ENCODE data around the gene LMF1. TPM values are rescaled to one million over a fixed set of nuclear protein-coding genes. Genes with fewer than 3 reads are reported as not detected.

Gene LMF1
- total and polyA plus RNA-seq, 2 of the 13 experiments (the other 11 are each of a cell fraction or from before 2014, with no cell fraction given) = 6.8 to 8.5 TPM

- Histone ChIP-seq H3K27ac (ENCODE audit: extremely low read length, insufficient read depth, low read length) (no peak overlapping the region), H3K27me3 (ENCODE audit: control insufficient read depth in 1 of 2, insufficient read depth in 2 of 2, low read length in 2 of 2) (no peaks in the 10 kb centered on the region), H3K79me2 (ENCODE audit: insufficient read depth, low read length) (no peaks in the 10 kb centered on the region), H3K9ac (ENCODE audit: insufficient read depth, low read depth, low read length) (no peak overlapping the region), H4K20me1 (ENCODE audit: insufficient read depth, low read length) (peaks cover 4% of the 10 kb centered on the region; the same call in 1 of the 2 replicates), H3K9me3 (ENCODE audit: low read length) (peaks cover 9% of the 10 kb centered on the region), H3K36me3 (replicated peaks in 1 of 2; ENCODE audit: control insufficient read depth in 1 of 2, insufficient read depth in 2 of 2, low read length in 2 of 2) (no peaks in the 10 kb centered on the region), H3K4me3 (replicated peaks in 1 of 3; ENCODE audit: insufficient read depth in 1 of 3, low read depth in 2 of 3, low read length in 3 of 3) (no peak overlapping the region), H3K4me1 (ENCODE audit: insufficient read depth, low read length) (peaks cover 33% of the 10 kb centered on the region), H2AFZ (ENCODE audit: low read length) (no peak overlapping the region), H3K4me2 (ENCODE audit: low read depth, low read length) (no peak overlapping the region)
- WGBS (ENCODE audit: low lambda C conversion rate) = 95% methylated on average over 14 of the region's 15 CpGs
- CTCF ChIA-PET (ENCODE audit: low intra/inter-chr PET ratio, low total read pairs) = no interaction called here
- intact Hi-C loops (cut with micrococcal nuclease; ENCODE audit: unreplicated experiment) (no loop called here), in situ Hi-C loops (cut with HindIII; ENCODE audit: extremely low pct_ligation_motif_present, low pct_unique_long_range_greater_than_20kb) (no loop called here)
- ATAC-seq (no peak), FAIRE-seq (no peak), DNase-seq (ENCODE audit: low spot score) (no peak)
- no TSS peak for BruUV-seq (replicated peaks)
- TF ChIP-seq CBFB (CRISPR knock-in tag; IDR thresholded peaks at IDR 0.05) (no peak), CCAR2 (optimal IDR thresholded peaks at IDR 0.05; ENCODE audit: low read depth, low read length) (no peak)
- POLR2A ChIA-PET = interaction anchor here (2.4 kb wide), 1 partner anchor 61 kb away, joined by 7 read pairs; no protein-coding TSS in a partner anchor
Measured at GRCh38 chr16:911101-911500, 59.7 kb downstream of the LMF1 start.

- no peak overlapping the region for H2AFZ ChIP-seq (ENCODE audit: low read length)
- intact Hi-C loops (cut with micrococcal nuclease; ENCODE audit: unreplicated experiment) (no loop called here), in situ Hi-C loops (cut with HindIII; ENCODE audit: extremely low pct_ligation_motif_present, low pct_unique_long_range_greater_than_20kb) (no loop called here)
- ATAC-seq = no peak
- no peaks in the 10 kb centered on the region for H3K36me3 ChIP-seq (replicated peaks in 1 of 2; ENCODE audit: control insufficient read depth in 1 of 2, insufficient read depth in 2 of 2, low read length in 2 of 2)
- H3K4me1 ChIP-seq (ENCODE audit: insufficient read depth, low read length) = peaks cover 33% of the 10 kb centered on the region
- ChIA-PET CTCF (ENCODE audit: low intra/inter-chr PET ratio, low total read pairs) (no interaction called here), POLR2A (no interaction called here)
- WGBS (ENCODE audit: low lambda C conversion rate) = 85% methylated on average over 15 of the region's 20 CpGs
- no peaks in the 10 kb centered on the region for H3K27me3 ChIP-seq (ENCODE audit: control insufficient read depth in 1 of 2, insufficient read depth in 2 of 2, low read length in 2 of 2)
- FAIRE-seq = no peak
- no peak overlapping the region for H3K4me2 ChIP-seq (ENCODE audit: low read depth, low read length)
- no peak overlapping the region for H3K27ac ChIP-seq (ENCODE audit: extremely low read length, insufficient read depth, low read length)
- DNase-seq (ENCODE audit: low spot score) = no peak
- H3K9me3 ChIP-seq (ENCODE audit: low read length) = peaks cover 9% of the 10 kb centered on the region
- H3K79me2 ChIP-seq (ENCODE audit: insufficient read depth, low read length) = no peaks in the 10 kb centered on the region
- H3K4me3 ChIP-seq (replicated peaks in 1 of 3; ENCODE audit: insufficient read depth in 1 of 3, low read depth in 2 of 3, low read length in 3 of 3) = no peak overlapping the region
- peaks cover 4% of the 10 kb centered on the region; the same call in 1 of the 2 replicates for H4K20me1 ChIP-seq (ENCODE audit: insufficient read depth, low read length)
- no peak overlapping the region for H3K9ac ChIP-seq (ENCODE audit: insufficient read depth, low read depth, low read length)
- BruUV-seq (replicated peaks) = no TSS peak
- TF ChIP-seq REPIN1 (CRISPR knock-in tag; IDR thresholded peaks at IDR 0.05; ENCODE audit: borderline replicate concordance, low read depth) (no peak), SRSF9 (IDR thresholded peaks at IDR 0.05; ENCODE audit: borderline replicate concordance, insufficient read depth, low read depth, low read length, poor library complexity, severe bottlenecking) (no peak), IRX3 (CRISPR knock-in tag; IDR thresholded peaks at IDR 0.05; ENCODE audit: borderline replicate concordance, low read depth) (no peak), ZNF253 (CRISPR knock-in tag; IDR thresholded peaks at IDR 0.05; ENCODE audit: borderline replicate concordance) (no peak), ZBTB25 (CRISPR knock-in tag; IDR thresholded peaks at IDR 0.05) (no peak)
Measured at GRCh38 chr16:910181-910580, 60.6 kb downstream of the LMF1 start.

Data from HepG2 (cell line).